H1 (cell line): ENCODE measurements around the gene GZF1. TPM values are rescaled to one million over a fixed set of nuclear protein-coding genes. Genes with fewer than 3 reads are reported as not detected.

ENCODE experiments used
- BACH1 ChIP-seq: IDR thresholded peaks from 2 replicates; pipeline ENCODE4 v1.6.1; 2012; ENCODE audit warnings: low read length, improper control_type of control experiment
- BCL11A ChIP-seq, 2 experiments: IDR thresholded peaks; one replicate each; pipeline ENCODE4 v1.6.1; 2011; ENCODE audit warnings: low read depth in 2 of 2, low read length in 2 of 2, mild to moderate bottlenecking in 2 of 2
- CBX8 ChIP-seq: fragments of 300-800, 300-1000 bp; sonication (generic); IDR thresholded peaks from 2 replicates; pipeline ENCODE4 v1.7.1; 2016; ENCODE audit warnings: low read depth, low read length, borderline replicate concordance
- CEBPB ChIP-seq: IDR thresholded peaks from 2 replicates; pipeline ENCODE4 v1.6.1; 2012; ENCODE audit warnings: low read depth, low read length
- CHD1 ChIP-seq: IDR thresholded peaks from 2 replicates; pipeline ENCODE4 v1.6.1; 2012; ENCODE audit warnings: low read depth, low read length, improper control_type of control experiment
- CTBP2 ChIP-seq: IDR thresholded peaks from 2 replicates; pipeline ENCODE4 v1.7.0; 2011; ENCODE audit warnings: borderline replicate concordance, mild to moderate bottlenecking, moderate library complexity, mixed read lengths, low read length; ENCODE audit not compliant: insufficient read depth, insufficient read length
- EP300 ChIP-seq, 2 experiments: IDR thresholded peaks; 1 replicate in 1 of 2; 2 replicates in 1 of 2; pipeline ENCODE4 v1.6.1; 2011 to 2012; ENCODE audit warnings: low read depth in 2 of 2, low read length in 2 of 2, mild to moderate bottlenecking in 2 of 2, borderline replicate concordance in 1 of 2, inconsistent platforms in 1 of 2, moderate library complexity in 1 of 2
- FOSL1 ChIP-seq: IDR thresholded peaks from 2 replicates; pipeline ENCODE4 v1.6.1; 2011; ENCODE audit warnings: mild to moderate bottlenecking, low read depth, low read length, moderate library complexity; ENCODE audit not compliant: insufficient read depth
- GTF2F1 ChIP-seq: IDR thresholded peaks from 2 replicates; pipeline ENCODE4 v1.6.1; 2012; ENCODE audit warnings: low read depth, low read length, improper control_type of control experiment, borderline replicate concordance
- HDAC2 ChIP-seq, 2 experiments: fragments of 300-600 bp in 1 of 2; sonication (generic) in 1 of 2; IDR thresholded peaks; 2 replicates each; pipeline ENCODE4 v1.6.1; 2011 to 2012; ENCODE audit warnings: low read depth in 2 of 2, low read length in 2 of 2, mild to moderate bottlenecking in 2 of 2, moderate library complexity in 2 of 2, borderline replicate concordance in 1 of 2, inconsistent platforms in 1 of 2
- JUN ChIP-seq: IDR thresholded peaks from 2 replicates; pipeline ENCODE4 v1.6.1; 2011; ENCODE audit warnings: low read depth, mild to moderate bottlenecking, improper control_type of control experiment, low read length
- JUND ChIP-seq: IDR thresholded peaks from 2 replicates; pipeline ENCODE4 v1.6.1; 2011; ENCODE audit warnings: mild to moderate bottlenecking, improper control_type of control experiment, low read length
- KDM5A ChIP-seq: fragments of 200-600 bp; IDR thresholded peaks from 2 replicates; pipeline ENCODE4 v1.7.1; 2012; ENCODE audit warnings: mild to moderate bottlenecking, low read length, inconsistent platforms, mixed read lengths
- RBBP5 ChIP-seq: IDR thresholded peaks from 2 replicates; pipeline ENCODE4 v1.7.1; 2012; ENCODE audit warnings: low read depth, mild to moderate bottlenecking, inconsistent platforms, low read length, moderate library complexity, borderline replicate concordance
- RFX5 ChIP-seq: IDR thresholded peaks from 2 replicates; pipeline ENCODE4 v1.6.1; 2011; ENCODE audit warnings: low read depth, low read length, improper control_type of control experiment, borderline replicate concordance
- RNF2 ChIP-seq: fragments of 200-900, 300-1000 bp; sonication (generic); IDR thresholded peaks from 2 replicates; pipeline ENCODE4 v1.7.1; 2016; ENCODE audit warnings: borderline replicate concordance, low read depth, mild to moderate bottlenecking, antibody characterized with exemption, low read length; ENCODE audit not compliant: poor library complexity, severe bottlenecking; ENCODE audit errors: missing control alignments
- SIN3A ChIP-seq, 2 experiments: IDR thresholded peaks in 1 of 2; conservative IDR thresholded peaks in 1 of 2; 2 replicates each; pipeline ENCODE4 v1.6.1; 2011 to 2012; ENCODE audit warnings: low read length in 2 of 2, improper control_type of control experiment in 1 of 2, low read depth in 1 of 2, mild to moderate bottlenecking in 1 of 2
- SP1 ChIP-seq: IDR thresholded peaks from 2 replicates; pipeline ENCODE4 v1.6.1; 2011; ENCODE audit warnings: low read depth, low read length
- SUZ12 ChIP-seq: fragments of 200-600 bp; sonication (generic); IDR thresholded peaks from 2 replicates; pipeline ENCODE4 v1.6.1; 2012; ENCODE audit warnings: mild to moderate bottlenecking, inconsistent platforms, low read length, moderate library complexity, mixed read lengths
- TEAD4 ChIP-seq: IDR thresholded peaks from 2 replicates; pipeline ENCODE4 v1.6.1; 2012; ENCODE audit warnings: low read depth, low read length, inconsistent platforms, mixed read lengths
- polyA plus RNA-seq, 7 experiments: library from polyadenylated mRNA; depleted of rRNA in 3 of 7; stranded (reverse) in 5 of 7; unstranded in 2 of 7; fragments of >200 nt in 5 of 7; fragments of 200-250 nt in 2 of 7; gene quantifications; 1 replicate in 5 of 7; 2 replicates in 1 of 7; 4 replicates in 1 of 7; pipeline versions ENCODE4 v1.2.1 to v1.2.3, GENCODE V29; 2011 to 2013; ENCODE audit warnings: missing spikeins in 2 of 7, mixed read lengths in 2 of 7
- total RNA-seq: library from RNA; stranded (reverse); fragmentation: NEBNext Ultra II Directional; extraction: Animal tissue kit (Norgen Biotek cat#: 25700); gene quantifications from 2 replicates; pipeline ENCODE4 v1.2.1, GENCODE V29; 2021
- TF ChIP-seq, protein P1 (sequence below): IDR thresholded peaks from 2 replicates; pipeline ENCODE4 v1.6.1; 2012; ENCODE audit warnings: inconsistent platforms

The GZF1 gene
- total and polyA plus RNA-seq, 2 of the 8 experiments (the other 6 are each of a cell fraction or from before 2014, with no cell fraction given): 8.2 to 11.9 TPM

GRCh38 chr20:23361476-23362391 is at the start of gene GZF1 (continued):
- TF ChIP-seq CTBP2: no peak
- no peak for TF ChIP-seq CBX8
- TF ChIP-seq HDAC2 (IDR thresholded peaks at IDR 0.05; ENCODE audit: borderline replicate concordance in 1 of 2, low read depth in 2 of 2, low read length in 2 of 2): peak in 1 of 2 experiments; percentile 54; a peak in 2 of 4 replicates
- TF ChIP-seq CEBPB: peak; percentile 100
- no peak for TF ChIP-seq BCL11A (IDR thresholded peaks at IDR 0.05; ENCODE audit: low read depth in 2 of 2, low read length in 2 of 2)
- peak in 1 of 2 experiments; percentile 57; a peak in 1 of 4 replicates for TF ChIP-seq SIN3A (conservative IDR thresholded peaks at IDR 0.05 in 1 of 2, IDR thresholded peaks at IDR 0.05 in 1 of 2; ENCODE audit: low read depth in 1 of 2, low read length in 2 of 2)
- peak; percentile 97 for TF ChIP-seq JUND
- TF ChIP-seq GTF2F1: no peak
- TF ChIP-seq, protein P1, sequence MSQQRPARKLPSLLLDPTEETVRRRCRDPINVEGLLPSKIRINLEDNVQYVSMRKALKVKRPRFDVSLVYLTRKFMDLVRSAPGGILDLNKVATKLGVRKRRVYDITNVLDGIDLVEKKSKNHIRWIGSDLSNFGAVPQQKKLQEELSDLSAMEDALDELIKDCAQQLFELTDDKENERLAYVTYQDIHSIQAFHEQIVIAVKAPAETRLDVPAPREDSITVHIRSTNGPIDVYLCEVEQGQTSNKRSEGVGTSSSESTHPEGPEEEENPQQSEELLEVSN: no peak; the same call in 1 of the 2 replicates
- TF ChIP-seq JUN: peak; percentile 52; the same call in 1 of the 2 replicates
- TF ChIP-seq KDM5A: no peak
- TF ChIP-seq BACH1: peak; percentile 39
- no peak for TF ChIP-seq RFX5
- peak; percentile 17; the same call in 1 of the 2 replicates for TF ChIP-seq TEAD4
- TF ChIP-seq EP300 (IDR thresholded peaks at IDR 0.05; ENCODE audit: borderline replicate concordance in 1 of 2, low read depth in 2 of 2, low read length in 2 of 2): no peak; a peak in 1 of 3 replicates
- TF ChIP-seq SUZ12: no peak
- peak; percentile 61; the same call in 1 of the 2 replicates for TF ChIP-seq FOSL1
- no peak for TF ChIP-seq RNF2
- peak; percentile 55; the same call in 1 of the 2 replicates for TF ChIP-seq SP1
- TF ChIP-seq CHD1: no peak
- peak; percentile 73 for TF ChIP-seq RBBP5
